Brain pericyte (primary cell): ENCODE data around the gene YPEL3.
"Not testable (repeated sequence)": the region's sequence is repeated elsewhere in the genome, so short reads cannot be mapped to it uniquely, and the experiment has no call there.

Experiments
- DNase-seq: peaks from one replicate; pipeline ENCODE4 v3.0.0-alpha.2; 2012; ENCODE audit warnings: low read depth, low spot score

YPEL3 gene

DNA sequence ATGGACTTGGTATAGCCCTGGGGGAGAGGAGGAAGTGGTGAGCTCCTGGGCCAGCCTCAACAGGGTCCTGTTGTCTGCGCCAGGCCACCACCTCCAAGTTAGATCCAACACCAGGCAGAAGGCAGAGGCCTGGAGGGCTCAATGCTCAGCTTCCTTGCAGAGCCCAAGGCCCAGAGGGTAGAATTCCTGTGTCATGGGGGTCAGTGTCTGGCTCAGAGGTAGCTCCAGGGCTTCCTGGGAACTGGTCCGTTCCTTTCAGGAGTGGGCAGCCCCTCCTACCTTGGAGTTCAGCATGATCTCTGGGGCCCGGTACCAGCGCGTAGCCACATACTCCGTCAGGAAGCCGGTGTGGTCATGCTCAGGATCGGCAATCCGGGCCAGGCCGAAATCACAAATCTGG is 21.8 kb upstream of the YPEL3 start:
- no peak for DNase-seq

DNA sequence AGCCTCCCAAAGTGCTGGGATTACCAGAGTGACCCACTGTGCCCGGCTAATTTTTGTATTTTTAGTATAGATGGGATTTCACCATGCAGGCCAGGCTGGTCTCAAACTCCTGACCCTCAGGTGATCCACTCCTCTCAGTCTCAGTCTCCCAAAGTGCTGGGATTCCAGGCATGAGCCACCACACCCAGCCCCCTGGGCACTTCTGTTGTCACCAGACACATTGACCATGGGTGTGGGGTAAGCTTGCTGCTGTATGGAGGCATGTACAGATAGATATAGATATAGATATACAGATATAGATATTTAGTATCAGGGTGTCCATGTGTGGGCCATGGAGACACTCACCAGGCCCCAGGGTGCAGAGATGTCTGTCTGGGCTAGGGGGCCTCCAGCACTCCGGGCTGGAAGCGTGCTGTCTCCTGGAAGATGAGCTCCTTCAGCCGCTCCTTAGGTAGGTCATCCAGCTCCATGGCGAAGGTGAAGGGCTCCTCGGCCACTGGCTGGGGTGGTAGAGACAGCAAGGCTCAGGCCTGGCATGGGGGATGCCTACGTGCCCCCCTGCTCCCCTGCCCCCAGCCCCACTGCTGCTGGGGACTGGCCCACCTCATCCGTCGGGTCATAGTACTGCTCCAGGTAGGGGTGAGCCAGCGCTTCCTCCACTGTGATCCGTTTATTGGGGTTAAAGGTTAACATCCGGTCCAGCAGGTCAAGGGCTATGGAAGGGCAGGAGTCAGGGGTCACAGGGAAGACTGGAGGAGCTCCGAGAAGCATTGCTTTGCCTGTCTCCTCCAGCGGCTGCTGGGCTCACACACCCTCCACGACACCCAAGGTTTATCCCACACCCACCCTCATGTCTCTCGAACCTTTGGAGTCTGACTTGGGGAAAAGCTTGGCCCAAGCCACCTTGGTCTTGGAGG is 20.5 kb upstream of the YPEL3 start:
- DNase-seq = no peak

DNA sequence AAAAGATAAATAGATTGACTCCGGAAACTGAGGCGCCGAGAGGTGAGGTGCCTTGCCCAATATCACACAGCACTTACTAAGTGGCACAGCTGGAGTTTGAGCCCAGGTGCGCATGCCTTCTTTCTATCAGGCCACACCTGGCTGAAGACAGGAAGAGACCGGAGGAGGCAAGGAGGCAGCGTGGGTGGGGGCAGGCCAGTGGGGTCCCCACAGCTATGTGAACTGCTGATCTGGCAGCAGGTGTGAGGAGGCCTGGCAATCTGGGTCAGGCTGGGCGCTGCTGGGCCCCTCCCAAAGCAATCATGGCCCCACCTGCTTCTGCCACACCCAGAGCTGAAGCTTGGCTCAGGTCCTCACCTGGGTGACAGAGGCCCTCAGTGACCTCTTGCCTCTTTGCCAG is 19.2 kb upstream of the YPEL3 start:
- no peak for DNase-seq

DNA sequence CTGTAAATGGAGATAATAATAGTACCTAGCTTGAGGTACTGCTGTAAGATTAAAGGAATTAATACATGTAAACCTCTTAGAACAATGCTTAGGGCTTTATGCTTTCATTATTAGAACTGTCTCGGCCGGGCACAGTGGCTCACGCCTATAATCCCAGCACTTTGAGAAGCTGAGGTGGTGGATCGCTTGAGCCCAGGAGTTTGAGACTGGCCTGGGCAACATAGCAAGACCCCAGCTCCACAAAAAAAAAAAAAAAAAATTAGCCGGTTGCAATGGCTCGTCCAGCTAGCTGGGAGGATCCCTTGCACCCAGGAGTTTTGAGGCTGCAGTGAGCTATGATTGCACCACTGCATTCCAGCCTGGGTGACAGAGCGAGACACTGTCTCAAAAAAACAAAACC is 18.8 kb upstream of the YPEL3 start:
- DNase-seq = not testable (repeated sequence)

DNA sequence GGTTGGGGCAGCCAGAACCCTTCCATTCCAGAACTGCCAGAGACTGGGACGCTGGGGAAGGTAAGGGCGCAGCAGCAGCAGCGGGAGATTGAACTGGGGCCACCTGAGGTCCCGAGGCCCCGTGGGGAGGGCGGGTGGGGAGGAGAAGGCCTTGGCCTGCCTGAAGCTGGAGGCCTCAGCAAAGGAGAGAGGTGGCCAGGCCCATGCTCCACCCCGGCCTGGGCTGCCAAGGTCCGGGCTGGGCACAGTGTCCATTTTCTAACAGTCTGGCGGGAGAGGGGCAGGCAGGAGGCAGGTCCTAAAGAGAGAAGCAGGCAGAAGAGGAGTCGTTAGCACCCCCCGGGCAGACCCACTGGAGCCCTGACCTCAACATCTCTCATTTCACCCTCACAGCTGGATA is 18.4 kb upstream of the YPEL3 start:
- DNase-seq = no peak

DNA sequence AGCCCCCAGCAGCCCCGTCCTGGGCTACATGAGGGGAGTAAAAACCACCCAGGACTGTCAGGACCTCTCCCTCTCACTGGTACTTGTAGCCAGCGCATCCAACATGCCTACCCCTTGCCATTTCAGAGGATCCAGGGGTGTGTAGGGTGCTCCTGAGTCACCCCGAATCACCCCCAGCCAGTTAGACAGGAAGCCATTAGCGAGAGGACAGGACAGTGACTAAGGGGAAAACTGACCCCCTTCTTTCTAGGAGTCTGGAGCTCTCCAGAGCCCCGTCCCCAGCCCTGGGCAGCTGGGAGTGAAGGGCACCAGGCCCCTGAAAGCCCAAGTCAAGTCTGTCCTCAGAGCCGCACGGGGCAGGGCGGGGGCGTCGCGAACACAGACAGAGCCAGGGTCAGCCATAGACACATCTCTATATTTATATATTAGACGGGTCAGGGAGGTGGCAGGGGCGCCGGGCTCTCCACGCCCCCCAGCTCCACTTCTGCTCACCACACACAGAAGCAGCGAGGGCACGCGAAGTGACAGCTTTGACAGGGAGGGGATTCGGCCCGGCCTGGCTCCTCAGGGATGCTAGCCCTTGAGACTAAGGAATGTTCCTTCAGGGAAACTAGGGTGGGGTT is 17.8 kb upstream of the YPEL3 start:
- no peak for DNase-seq

DNA sequence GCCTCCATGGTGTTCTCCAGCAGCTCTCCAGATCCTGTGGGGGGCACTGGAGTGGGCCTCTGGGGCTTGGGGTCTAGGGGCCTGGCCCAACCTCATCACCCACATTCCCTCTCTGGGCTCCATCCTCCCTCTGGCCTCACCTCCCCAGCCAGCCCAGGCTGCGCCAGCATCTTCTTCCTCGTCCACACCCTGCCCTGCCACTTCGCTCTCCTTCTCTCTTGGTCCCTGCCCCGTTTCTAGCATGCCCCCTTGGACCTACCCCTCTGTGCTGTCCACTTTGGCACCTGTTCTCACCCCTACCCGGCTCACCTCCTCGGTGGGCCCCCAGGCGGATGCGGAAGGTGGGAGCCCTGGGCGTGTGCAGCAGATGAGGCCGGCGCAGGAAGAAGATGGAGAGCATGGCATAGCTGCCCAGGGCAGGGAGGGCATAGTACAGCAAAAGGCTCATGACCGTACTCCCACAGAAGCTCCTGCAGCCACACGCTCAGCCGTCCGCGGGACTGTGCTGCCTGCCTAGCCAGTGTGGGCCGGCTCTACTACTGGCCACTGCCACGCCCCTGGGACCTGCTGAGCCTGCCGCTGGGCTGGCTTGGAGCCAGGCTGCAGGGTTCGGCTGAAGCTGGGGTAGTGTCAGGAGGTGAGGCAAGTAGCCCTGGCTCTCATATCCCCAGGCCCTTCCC is 17.2 kb upstream of the YPEL3 start, which contains the start of gene GDPD3:
Gene GDPD3, minus strand, starts transcription at position 507 of the 680 bp plus-strand sequence. Its CDS starts 59 bp downstream, at position 448.
- DNase-seq = no peak

DNA sequence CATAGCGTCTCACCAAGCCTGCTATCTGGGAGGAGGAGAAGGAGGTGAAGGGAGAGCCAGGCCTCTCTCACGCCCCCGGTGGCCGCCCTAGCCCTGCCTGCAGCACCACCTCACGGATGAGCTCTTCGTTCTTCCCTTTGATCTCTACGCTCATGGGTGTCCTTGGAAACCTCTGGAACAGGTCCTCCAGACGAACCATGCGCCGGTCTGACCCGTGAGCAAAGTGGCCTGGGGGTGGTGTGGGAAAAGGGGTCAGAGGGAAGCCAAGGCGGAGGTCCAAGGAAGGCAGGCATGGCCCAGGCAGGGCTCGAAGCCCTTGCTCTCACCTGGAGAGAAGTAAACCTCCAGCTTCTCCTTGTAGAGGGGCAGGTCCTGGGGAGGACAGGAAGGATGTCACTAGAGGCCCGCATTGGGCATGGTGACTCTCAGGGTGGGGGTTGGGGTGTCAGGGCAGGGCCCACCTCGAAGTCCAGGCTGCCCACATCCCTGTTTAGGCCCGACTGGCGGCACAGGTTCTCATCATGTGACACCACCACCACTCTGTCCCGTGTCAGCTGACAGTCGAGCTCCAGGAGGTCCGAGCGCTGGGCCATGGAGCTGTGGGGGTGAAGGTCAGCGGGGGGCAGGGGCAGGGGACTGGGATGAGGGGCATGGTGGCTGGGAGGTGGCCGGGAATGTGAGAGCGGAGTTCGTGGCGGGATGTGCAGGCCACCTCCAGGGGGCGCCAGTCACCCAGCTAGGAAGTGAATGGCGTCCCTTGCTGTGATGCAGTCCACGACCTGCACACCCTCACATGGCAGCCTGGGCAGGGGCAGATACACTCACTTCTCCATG is 16.4 kb upstream of the YPEL3 start:
- no peak for DNase-seq

DNA sequence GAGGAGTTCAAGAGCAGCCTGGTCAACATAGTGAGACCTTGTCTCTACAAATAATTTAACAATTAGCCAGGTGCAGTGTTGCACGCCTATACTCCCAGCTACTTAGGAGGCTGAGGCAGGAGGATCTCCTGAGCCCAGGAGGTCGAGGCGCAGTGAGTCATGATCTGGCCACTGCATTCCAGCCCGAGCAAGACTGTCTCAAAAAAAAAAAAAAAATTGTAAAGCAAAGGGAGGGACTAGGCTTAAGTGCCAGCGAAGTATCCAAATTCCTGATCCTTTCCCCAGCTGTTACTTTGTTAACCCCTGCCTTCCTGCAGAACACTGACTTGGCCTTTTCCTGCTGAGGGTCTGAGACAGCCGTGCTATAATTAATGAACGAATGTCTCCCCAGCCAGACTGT is 14.6 kb upstream of the YPEL3 start:
- DNase-seq = no peak

DNA sequence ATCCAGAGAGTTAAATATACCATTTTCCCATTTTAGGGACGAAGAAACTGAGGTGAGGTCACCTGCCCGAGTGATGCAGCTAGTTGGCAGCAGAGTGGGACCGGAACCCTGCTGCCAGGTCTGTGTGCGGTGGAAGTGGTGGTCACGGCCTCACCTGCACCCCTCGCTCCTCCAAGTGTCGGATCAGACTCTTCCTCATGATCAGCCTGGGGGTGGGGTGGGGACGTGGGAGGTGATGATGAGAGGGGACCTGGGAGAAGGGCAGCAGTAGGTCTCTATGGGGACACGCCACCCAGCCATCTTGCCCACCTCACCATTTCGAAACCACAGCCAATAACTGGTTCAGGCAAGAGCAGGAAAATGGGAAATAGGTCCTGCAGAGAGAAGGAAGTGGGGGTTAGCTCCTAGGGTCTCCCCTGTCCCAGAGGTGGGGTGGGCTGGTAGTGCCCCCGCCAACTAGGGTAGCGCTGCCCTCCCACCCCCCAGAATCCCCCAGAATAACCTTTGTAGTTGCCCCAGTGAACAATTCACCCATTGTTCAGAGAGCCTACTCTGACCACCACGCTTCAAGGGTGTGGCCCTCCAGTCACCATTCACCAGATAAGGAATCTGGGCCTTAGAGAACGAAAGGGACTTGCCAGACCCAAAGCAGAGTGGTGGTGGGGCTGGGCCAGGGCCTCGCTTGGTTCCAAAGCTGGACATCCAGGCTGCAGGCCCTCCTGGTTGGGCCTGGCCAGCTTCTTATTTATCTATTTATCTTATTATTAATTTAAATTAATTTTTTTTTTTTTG is 12.2 kb upstream of the YPEL3 start:
- no peak for DNase-seq

DNA sequence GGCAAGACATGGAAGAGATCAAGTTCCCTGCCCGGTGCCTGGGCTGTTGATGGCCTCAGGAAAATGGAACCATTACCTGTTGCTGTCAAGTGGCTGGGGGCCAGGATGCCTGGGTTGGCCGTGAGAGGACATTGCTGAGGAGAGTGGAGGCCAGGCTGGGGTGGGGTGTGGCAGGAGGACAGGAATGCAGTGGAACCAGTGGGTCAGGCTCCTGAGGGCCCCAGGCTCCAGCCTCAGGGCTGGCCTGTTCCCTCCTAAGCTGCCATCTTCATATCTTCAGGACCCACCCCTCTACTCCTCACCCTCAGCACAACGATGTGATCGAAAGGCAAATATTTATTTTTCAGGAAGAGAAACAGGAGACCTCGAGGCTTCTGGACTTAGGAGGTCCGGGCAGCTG is 8.5 kb upstream of the YPEL3 start:
- no peak for DNase-seq

DNA sequence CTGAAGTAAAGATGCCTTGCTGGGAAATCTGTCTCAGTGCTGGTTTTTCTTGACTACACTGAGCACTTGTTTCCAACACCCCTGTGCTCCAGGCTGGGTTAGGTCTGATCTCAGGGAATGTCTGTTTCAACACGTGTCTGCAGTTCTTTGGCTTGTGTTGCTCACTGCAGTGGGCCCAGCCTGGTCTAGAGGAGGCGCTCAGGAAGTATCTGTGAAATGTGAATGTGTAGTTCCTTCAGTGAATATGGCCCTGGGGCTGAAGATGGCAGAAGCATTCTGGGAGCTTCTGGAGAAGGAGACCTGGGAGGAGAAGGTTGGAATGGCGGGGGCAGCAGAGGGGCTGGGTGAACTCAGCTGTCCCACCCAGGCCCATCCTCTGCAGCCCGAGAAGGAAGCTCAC is 8.1 kb upstream of the YPEL3 start:
- DNase-seq = no peak

DNA sequence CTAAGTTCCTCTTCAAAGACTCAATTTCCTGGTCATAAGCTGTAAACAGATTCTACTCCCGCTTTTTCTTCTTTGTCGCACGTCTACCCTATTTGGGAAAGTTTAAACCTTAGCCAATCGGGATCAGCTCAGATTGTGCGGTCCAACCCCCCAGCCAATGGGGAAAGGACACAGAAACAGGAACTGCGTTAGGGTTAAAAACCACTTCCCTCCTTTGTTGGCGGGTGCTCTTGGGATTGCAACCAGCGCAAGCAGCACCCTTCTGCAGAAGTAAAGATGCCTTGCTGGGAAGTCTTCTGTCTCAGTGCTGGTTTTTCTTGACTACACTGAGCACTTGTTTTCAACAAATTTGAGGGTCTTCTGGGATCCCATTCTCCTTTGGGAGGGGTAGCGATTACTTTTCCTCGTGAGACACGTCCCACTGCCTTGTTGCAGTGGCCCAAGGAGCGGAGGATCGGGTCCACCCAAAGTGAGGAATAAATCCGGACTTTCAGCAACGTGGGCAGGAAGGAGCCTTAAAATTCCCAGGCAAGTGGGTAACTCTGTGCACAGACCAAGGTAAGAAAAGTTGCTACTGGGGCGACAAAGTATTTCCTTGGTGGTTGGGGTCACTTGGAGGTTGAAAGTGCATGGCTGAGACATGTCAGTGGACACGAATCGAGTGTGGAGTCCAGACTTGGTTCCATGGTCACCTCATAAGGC is 1.0 kb upstream of the YPEL3 start:
- no peak for DNase-seq

DNA sequence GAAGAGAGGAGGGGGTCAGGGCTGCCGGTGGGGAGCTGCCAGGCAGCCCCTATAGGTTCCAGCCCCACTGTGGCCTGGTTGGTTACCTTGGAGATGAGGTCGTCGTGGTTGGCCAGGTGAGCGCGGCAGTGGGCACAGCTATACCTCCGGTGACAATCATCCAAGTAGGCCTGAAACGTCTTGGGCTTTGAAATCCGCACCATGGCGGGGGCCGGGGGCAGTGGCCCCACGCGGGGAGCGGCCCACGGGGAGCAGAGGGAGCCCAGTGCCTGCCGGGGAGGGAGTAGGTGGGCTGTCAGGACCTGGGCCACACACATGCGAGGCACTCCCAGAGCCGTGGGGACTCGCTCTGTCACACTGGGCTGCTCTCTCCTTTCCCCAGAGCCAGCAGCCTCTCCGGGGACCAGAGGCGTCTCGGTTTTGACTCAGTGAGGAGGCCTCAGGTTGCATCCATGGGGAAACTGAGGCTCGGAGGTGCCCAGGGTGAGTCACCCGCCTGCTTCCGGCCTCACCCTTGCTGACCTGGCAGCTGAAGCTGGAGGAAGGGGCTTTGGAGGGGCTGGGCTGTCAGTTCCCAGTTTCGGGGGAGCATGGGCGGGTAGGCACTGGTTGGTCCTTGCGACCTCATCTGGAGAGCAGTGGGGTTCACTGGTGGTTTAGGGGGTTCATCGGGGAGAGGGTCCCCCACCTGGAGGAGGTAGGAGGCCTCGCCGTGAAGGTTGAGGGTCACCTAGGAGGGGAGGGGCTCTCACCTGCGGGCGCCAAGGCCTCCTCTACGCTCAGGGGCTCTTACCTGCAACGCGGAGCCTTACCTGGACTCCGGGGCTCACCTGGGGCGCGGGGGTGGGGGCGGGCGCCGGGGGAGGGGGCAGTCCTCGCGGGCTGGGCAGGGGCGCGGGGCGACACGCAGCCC is 591 bp downstream of the YPEL3 start:
- DNase-seq = no peak

DNA sequence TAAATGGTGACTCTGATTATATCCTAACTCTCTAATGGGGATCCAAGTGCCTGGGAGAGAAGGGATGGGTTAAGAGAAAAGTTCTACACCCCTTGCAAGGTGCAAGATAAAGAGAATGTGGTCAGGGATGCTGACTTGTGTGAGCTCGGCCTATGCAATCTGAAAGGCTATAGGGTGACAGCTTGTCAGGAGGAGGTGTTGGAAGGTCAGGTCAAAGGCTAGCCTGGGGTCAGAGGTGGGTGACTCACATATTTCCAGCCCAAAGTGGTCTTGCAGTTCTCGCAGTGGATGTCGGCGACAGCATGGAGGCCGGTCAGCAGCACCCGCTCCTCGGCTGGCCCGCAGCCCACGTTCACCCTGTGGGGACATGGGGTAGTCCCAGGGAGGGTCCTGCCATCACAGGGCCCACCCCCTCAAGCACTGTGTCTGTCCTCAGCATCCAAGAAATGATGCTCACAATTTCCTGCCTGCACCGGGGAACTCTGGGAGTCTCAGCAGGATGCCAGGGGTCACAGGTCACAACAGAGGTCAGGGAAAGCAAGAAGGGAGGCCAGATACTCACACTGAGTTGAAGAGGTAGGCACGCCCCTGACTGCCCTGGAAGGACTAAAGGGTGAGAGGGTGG is 1.4 kb downstream of the YPEL3 start:
- no peak for DNase-seq

DNA sequence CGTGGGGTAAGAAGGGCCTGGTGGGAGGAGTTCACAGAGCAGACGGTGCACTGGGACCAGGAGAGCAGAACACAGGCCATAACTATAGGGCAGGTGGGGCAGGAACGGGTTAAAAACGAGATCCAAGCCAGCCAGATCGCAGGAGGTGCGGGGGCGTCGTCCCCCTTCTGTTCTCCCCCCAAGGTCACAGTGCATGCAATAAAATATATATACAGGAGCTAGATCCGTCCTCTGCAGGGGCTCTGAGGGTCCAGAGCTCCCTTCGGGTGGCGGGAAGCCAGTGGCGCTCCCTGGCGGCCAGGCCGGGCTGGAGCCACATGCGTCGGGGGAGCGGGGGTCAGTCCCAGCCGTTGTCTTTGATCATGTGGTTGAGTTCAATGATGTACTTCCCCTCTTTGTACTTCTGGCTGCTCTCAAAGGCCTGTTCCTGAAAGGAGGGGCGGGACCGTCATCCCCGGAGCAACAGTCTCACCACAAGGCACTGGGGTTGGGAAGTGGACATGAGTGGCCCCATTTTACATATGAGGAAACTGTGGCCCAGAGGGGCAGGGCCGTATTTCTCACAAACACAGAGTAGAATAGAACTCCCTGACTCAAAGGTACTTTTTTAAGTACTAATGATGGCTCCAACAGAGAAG is 3.5 kb downstream of the YPEL3 start:
- DNase-seq = peak; percentile 13

DNA sequence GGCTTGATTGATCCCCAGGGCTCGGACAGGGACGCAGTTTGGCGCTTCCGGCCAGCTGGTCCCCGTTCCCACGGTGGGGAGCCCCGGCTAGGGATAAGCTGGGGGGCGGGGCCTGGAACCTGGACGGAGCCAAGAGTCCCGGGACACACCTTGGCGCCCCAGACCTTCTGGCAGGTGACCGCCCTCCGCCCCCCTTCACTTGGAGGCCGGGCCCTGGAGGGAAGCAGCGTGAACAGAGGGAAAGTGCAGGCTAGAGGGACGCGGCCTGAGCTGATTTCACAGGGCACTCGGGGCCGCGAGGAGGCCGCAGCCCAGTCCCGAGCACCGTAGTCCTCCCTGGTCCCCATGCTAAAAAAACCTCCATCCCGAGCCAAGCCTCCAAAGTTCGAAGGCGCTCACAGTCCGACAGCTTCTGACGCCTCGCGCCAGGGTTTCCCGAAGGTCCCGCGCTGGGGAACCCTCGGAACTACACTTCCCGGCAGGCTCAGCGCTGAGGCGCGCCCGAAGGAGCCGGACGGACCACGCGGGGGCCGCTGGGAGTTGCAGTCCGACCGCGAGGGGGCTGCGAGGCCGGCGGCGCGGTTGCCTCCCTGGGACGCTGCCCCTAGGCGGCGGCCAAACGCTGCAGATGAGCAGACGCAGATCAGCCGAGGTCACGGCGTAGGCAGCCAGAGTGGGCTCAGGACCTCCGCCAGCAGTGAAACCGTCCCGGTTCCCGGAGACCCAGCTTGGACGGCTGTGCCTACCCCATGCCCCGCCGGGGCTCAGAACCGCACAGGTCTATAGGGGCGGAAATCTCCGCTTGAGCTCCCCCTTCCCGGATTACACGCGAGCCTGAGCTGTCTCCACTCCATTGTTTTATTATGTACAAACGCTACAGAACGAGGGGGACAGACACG is 4.3 kb downstream of the YPEL3 start, which contains the start of gene TBX6:
Gene TBX6, minus strand, starts transcription at position 451 of the 899 bp plus-strand sequence. CDS start 731 bp downstream, outside the sequence.
- DNase-seq = peak; percentile 36
